Trophoblast cell (in vitro differentiated cells and primary cell): Measurements from ENCODE around the gene SPATS2.

Experiments
- DNase-seq, 2 donors: peaks; one replicate each; pipeline ENCODE4 v3.0.0-alpha.2; 2016
- H2AFZ ChIP-seq: 2 replicates; pipeline ENCODE4 v1.6.1; 2013; ENCODE audit warnings: low read length, moderate library complexity, mild to moderate bottlenecking; ENCODE audit not compliant: insufficient read depth, poor library complexity
- H2AK5ac ChIP-seq: 2 replicates; pipeline ENCODE4 v1.6.1; 2013; ENCODE audit warnings: mild to moderate bottlenecking, low read length
- H2BK120ac ChIP-seq: 2 replicates; pipeline ENCODE4 v1.6.1; 2013; ENCODE audit warnings: low read length, mild to moderate bottlenecking, moderate library complexity; ENCODE audit not compliant: insufficient read depth, poor library complexity
- H2BK12ac ChIP-seq: 2 replicates; pipeline ENCODE4 v1.6.1; 2013; ENCODE audit warnings: mild to moderate bottlenecking, low read length, moderate library complexity
- H2BK5ac ChIP-seq: 2 replicates; pipeline ENCODE4 v1.6.1; 2013; ENCODE audit warnings: low read length, low read depth, moderate library complexity, mild to moderate bottlenecking; ENCODE audit not compliant: poor library complexity
- H3K14ac ChIP-seq: 2 replicates; pipeline ENCODE4 v1.6.1; 2013; ENCODE audit warnings: mild to moderate bottlenecking, low read length
- H3K18ac ChIP-seq: 2 replicates; pipeline ENCODE4 v1.6.1; 2013; ENCODE audit warnings: mild to moderate bottlenecking, low read length
- H3K23ac ChIP-seq: 2 replicates; pipeline ENCODE4 v1.6.1; 2013; ENCODE audit warnings: low read length
- H3K27ac ChIP-seq: 2 replicates; pipeline ENCODE4 v1.5.1; 2013; ENCODE audit warnings: low read depth, mild to moderate bottlenecking, inconsistent platforms, low read length, moderate library complexity
- H3K27me3 ChIP-seq: 2 replicates; pipeline ENCODE4 v1.6.1; 2013; ENCODE audit warnings: inconsistent platforms, mild to moderate bottlenecking, low read length, moderate library complexity; ENCODE audit not compliant: insufficient read depth
- H3K36me3 ChIP-seq, 2 experiments: 1 replicate in 1 of 2; 2 replicates in 1 of 2; pipeline ENCODE4 v1.6.1; 2013; ENCODE audit warnings: low read length in 2 of 2, mild to moderate bottlenecking in 2 of 2, moderate library complexity in 1 of 2; ENCODE audit not compliant: insufficient read depth in 2 of 2, control insufficient read depth in 1 of 2
- H3K4ac ChIP-seq: 2 replicates; pipeline ENCODE4 v1.6.1; 2013; ENCODE audit warnings: low read depth, mild to moderate bottlenecking, low read length, moderate library complexity
- H3K4me1 ChIP-seq, 2 experiments: 1 replicate in 1 of 2; 2 replicates in 1 of 2; pipeline ENCODE4 v1.6.1; 2013; ENCODE audit warnings: low read length in 2 of 2, mild to moderate bottlenecking in 2 of 2, moderate library complexity in 1 of 2; ENCODE audit not compliant: insufficient read depth in 2 of 2, control insufficient read depth in 1 of 2
- H3K4me2 ChIP-seq: 2 replicates; pipeline ENCODE4 v1.6.1; 2013; ENCODE audit warnings: inconsistent platforms, mild to moderate bottlenecking, low read length, moderate library complexity
- H3K4me3 ChIP-seq: 2 replicates; pipeline ENCODE4 v1.5.1; 2013; ENCODE audit warnings: mild to moderate bottlenecking, low read depth, low read length, inconsistent platforms
- H3K79me1 ChIP-seq: one replicate; pipeline ENCODE4 v1.6.1; 2013; ENCODE audit warnings: low read length
- H3K79me2 ChIP-seq: 2 replicates; pipeline ENCODE4 v1.6.1; 2013; ENCODE audit warnings: low read length, mild to moderate bottlenecking; ENCODE audit not compliant: control insufficient read depth, insufficient read depth, poor library complexity
- H3K9ac ChIP-seq: 2 replicates; pipeline ENCODE4 v1.6.1; 2013; ENCODE audit warnings: mild to moderate bottlenecking, low read length
- H3K9me3 ChIP-seq: 2 replicates; pipeline ENCODE4 v1.6.1; 2013; ENCODE audit warnings: low read depth, mild to moderate bottlenecking, control low read depth, inconsistent platforms, low read length; ENCODE audit not compliant: insufficient read depth
- H4K12ac ChIP-seq: 2 replicates; pipeline ENCODE4 v1.6.1; 2013; ENCODE audit warnings: low read depth, mild to moderate bottlenecking, low read length, moderate library complexity
- H4K8ac ChIP-seq: 2 replicates; pipeline ENCODE4 v1.6.1; 2013; ENCODE audit warnings: low read depth, mild to moderate bottlenecking, low read length, moderate library complexity
- H4K91ac ChIP-seq: one replicate; pipeline ENCODE4 v1.6.1; 2013; ENCODE audit warnings: low read depth, mild to moderate bottlenecking, low read length, moderate library complexity
- whole genome bisulfite sequencing: extraction: QIAGEN DNeasy Blood & Tissue Kit; methylation state at CpG from one replicate; pipeline ENCODE4 v1.1.7; 2013; ENCODE audit warnings: missing lambda C conversion rate; ENCODE audit not compliant: insufficient read length, insufficient coverage; ENCODE audit errors: extremely low coverage; 5-methylcytosine and 5-hydroxymethylcytosine counted together

The SPATS2 gene

GRCh38 chr12:49470986-49471385 is 103.7 kb downstream of the SPATS2 start:
- no peak overlapping the region for H4K12ac ChIP-seq
- no peak for DNase-seq
- H3K9me3 ChIP-seq = no peaks in the 10 kb centered on the region
- no peak overlapping the region for H2BK12ac ChIP-seq
- no peak overlapping the region for H4K8ac ChIP-seq
- H2BK5ac ChIP-seq = no peak overlapping the region
- no peaks in the 10 kb centered on the region for H3K79me2 ChIP-seq
- no peak overlapping the region for H3K18ac ChIP-seq
- no peak overlapping the region for H2BK120ac ChIP-seq
- no peak overlapping the region for H3K27ac ChIP-seq
- no peak overlapping the region for H2AFZ ChIP-seq
- H3K23ac ChIP-seq = no peak overlapping the region
- H3K4me1 ChIP-seq = no peaks in the 10 kb centered on the region
- H3K4ac ChIP-seq = no peak overlapping the region
- no peak overlapping the region for H3K4me2 ChIP-seq
- H3K27me3 ChIP-seq = no peaks in the 10 kb centered on the region
- H2AK5ac ChIP-seq = no peak overlapping the region
- H3K4me3 ChIP-seq = no peak overlapping the region
- no peaks in the 10 kb centered on the region for H3K79me1 ChIP-seq
- H3K36me3 ChIP-seq = peaks cover 2% of the 10 kb centered on the region in 2 experiments
- no peak overlapping the region for H4K91ac ChIP-seq
- no peak overlapping the region for H3K9ac ChIP-seq
- H3K14ac ChIP-seq = no peak overlapping the region

- no peak overlapping the region for H2AFZ ChIP-seq
- H4K12ac ChIP-seq = no peak overlapping the region
- no peak overlapping the region for H2BK5ac ChIP-seq
- H2AK5ac ChIP-seq = no peak overlapping the region
- no peak for DNase-seq
- H3K14ac ChIP-seq = no peak overlapping the region
- H3K23ac ChIP-seq = no peak overlapping the region
- no peak overlapping the region for H3K27ac ChIP-seq
- H3K79me1 ChIP-seq = no peaks in the 10 kb centered on the region
- WGBS = no CpG with 5 or more reads among the region's 1 CpG
- no peak overlapping the region for H3K4me2 ChIP-seq
- peaks cover 4% of the 10 kb centered on the region in 2 experiments for H3K36me3 ChIP-seq
- no peak overlapping the region for H3K9ac ChIP-seq
- H3K4ac ChIP-seq = no peak overlapping the region
- no peaks in the 10 kb centered on the region for H3K4me1 ChIP-seq
- no peak overlapping the region for H4K8ac ChIP-seq
- no peaks in the 10 kb centered on the region for H3K79me2 ChIP-seq
- no peak overlapping the region for H3K4me3 ChIP-seq
- no peak overlapping the region for H4K91ac ChIP-seq
- no peaks in the 10 kb centered on the region for H3K27me3 ChIP-seq
- H3K9me3 ChIP-seq = no peaks in the 10 kb centered on the region
- H2BK120ac ChIP-seq = no peak overlapping the region
- no peak overlapping the region for H3K18ac ChIP-seq
- H2BK12ac ChIP-seq = no peak overlapping the region
These were observed 104.3 kb downstream of the SPATS2 start for GRCh38 chr12:49471557-49471956.

- Histone ChIP-seq H3K9me3 (no peaks in the 10 kb centered on the region), H2BK12ac (no peak overlapping the region), H3K4me3 (no peak overlapping the region), H3K18ac (no peak overlapping the region), H3K23ac (no peak overlapping the region), H3K36me3 (peaks cover 2 to 4% of the 10 kb centered on the region in 2 experiments), H3K4ac (no peak overlapping the region), H3K79me2 (no peaks in the 10 kb centered on the region), H3K14ac (no peak overlapping the region), H2AFZ (no peak overlapping the region), H4K8ac (no peak overlapping the region), H2BK5ac (no peak overlapping the region), H3K27me3 (no peaks in the 10 kb centered on the region), H2AK5ac (no peak overlapping the region), H2BK120ac (no peak overlapping the region), H3K79me1 (no peaks in the 10 kb centered on the region), H3K27ac (no peak overlapping the region), H3K4me2 (no peak overlapping the region), H3K9ac (no peak overlapping the region), H4K12ac (no peak overlapping the region), H3K4me1 (no peaks in the 10 kb centered on the region), H4K91ac (no peak overlapping the region)
- WGBS = no CpG with 5 or more reads among the region's 12 CpGs
- DNase-seq = no peak
These were observed 108.8 kb downstream of the SPATS2 start for GRCh38 chr12:49476091-49476490.

- Histone ChIP-seq H4K8ac (no peak overlapping the region), H4K12ac (no peak overlapping the region), H3K79me1 (peaks cover 6% of the 10 kb centered on the region), H3K9me3 (no peaks in the 10 kb centered on the region), H4K91ac (no peak overlapping the region), H2AK5ac (no peak overlapping the region), H3K27ac (no peak overlapping the region), H3K4me1 (peaks cover 7% of the 10 kb centered on the region in 2 experiments), H3K14ac (no peak overlapping the region), H2BK5ac (no peak overlapping the region), H3K36me3 (peaks cover 2 to 4% of the 10 kb centered on the region in 2 experiments), H3K18ac (no peak overlapping the region), H3K4me2 (no peak overlapping the region), H2BK120ac (no peak overlapping the region), H2AFZ (no peak overlapping the region), H3K4ac (no peak overlapping the region), H3K9ac (no peak overlapping the region), H3K79me2 (peaks cover 2% of the 10 kb centered on the region), H3K4me3 (no peak overlapping the region), H3K23ac (no peak overlapping the region), H3K27me3 (no peaks in the 10 kb centered on the region), H2BK12ac (no peak overlapping the region)
- no peak for DNase-seq
- no CpG with 5 or more reads among the region's 10 CpGs for WGBS
These were observed 111.8 kb downstream of the SPATS2 start for GRCh38 chr12:49478949-49479664.
